SK-N-SH treated with all-trans-retinoic acid at 6 μM for 48 hours (cell line): ENCODE measurements around the gene ZNF350.
"Not testable (repeated sequence)": the region's sequence is repeated elsewhere in the genome, so short reads cannot be mapped to it uniquely, and the experiment has no call there.

Source experiments
- ATAC-seq: fragments of 200-7000 bp; cut with Tn5 transposase; 3 replicates; pipeline ENCODE4 v1.9.1; 2020; ENCODE audit warnings: mild to moderate bottlenecking, moderate library complexity
- ARNTL ChIP-seq: fragments of 450-650 bp; formaldehyde crosslinking; IDR thresholded peaks from 2 replicates; pipeline ENCODE4 v1.5.0; 2020; ENCODE audit warnings: low read depth, mild to moderate bottlenecking, moderate library complexity, borderline replicate concordance
- BACH2 ChIP-seq: fragments of 250-450 bp; sonication (Bioruptor Pico); IDR thresholded peaks from 2 replicates; pipeline ENCODE4 v1.9.0; 2021; ENCODE audit warnings: mild to moderate bottlenecking, borderline replicate concordance
- CREB5 ChIP-seq: fragments of 250-450 bp; sonication (Bioruptor Pico); IDR thresholded peaks from 2 replicates; pipeline ENCODE4 v1.5.1; 2020; ENCODE audit warnings: low read depth, mild to moderate bottlenecking, moderate library complexity
- CSRNP3 ChIP-seq: fragments of 250-450 bp; sonication (Bioruptor Pico); IDR thresholded peaks from 2 replicates; pipeline ENCODE4 v1.5.1; 2021; ENCODE audit warnings: mild to moderate bottlenecking, moderate library complexity
- RARB ChIP-seq: fragments of 250-450 bp; sonication (Bioruptor Pico); IDR thresholded peaks from 2 replicates; pipeline ENCODE4 v1.8.0; 2021; ENCODE audit warnings: mild to moderate bottlenecking, moderate library complexity
- SNAI2 ChIP-seq: fragments of 250-450 bp; sonication (Bioruptor Pico); IDR thresholded peaks from 2 replicates; pipeline ENCODE4 v1.5.0; 2020; ENCODE audit warnings: mild to moderate bottlenecking, moderate library complexity
- TCF4 ChIP-seq: fragments of 250-450 bp; sonication (Bioruptor Pico); IDR thresholded peaks from 2 replicates; pipeline ENCODE4 v1.8.0; 2021; ENCODE audit warnings: mild to moderate bottlenecking, moderate library complexity, borderline replicate concordance
- TOX ChIP-seq: fragments of 250-450 bp; sonication (Bioruptor Pico); IDR thresholded peaks from 2 replicates; pipeline ENCODE4 v1.8.0; 2021; ENCODE audit warnings: mild to moderate bottlenecking, moderate library complexity, borderline replicate concordance
- TSHZ2 ChIP-seq: fragments of 250-450 bp; sonication (Bioruptor Pico); IDR thresholded peaks from 2 replicates; pipeline ENCODE4 v1.5.0; 2020; ENCODE audit warnings: mild to moderate bottlenecking, moderate library complexity
- ZFP3 ChIP-seq: fragments of 250-450 bp; sonication (Bioruptor Pico); IDR thresholded peaks from 2 replicates; pipeline ENCODE4 v1.5.0; 2020; ENCODE audit warnings: mild to moderate bottlenecking, moderate library complexity
- ZFP30 ChIP-seq: fragments of 450-650 bp; formaldehyde crosslinking; IDR thresholded peaks from 2 replicates; pipeline ENCODE4 v1.5.0; 2022; ENCODE audit warnings: mild to moderate bottlenecking, moderate library complexity
- ZNF70 ChIP-seq: fragments of 450-650 bp; formaldehyde crosslinking; IDR thresholded peaks from 2 replicates; pipeline ENCODE4 v1.5.0; 2020; ENCODE audit warnings: mild to moderate bottlenecking, moderate library complexity
- ZNF8 ChIP-seq: fragments of 450-650 bp; formaldehyde crosslinking; IDR thresholded peaks from 2 replicates; pipeline ENCODE4 v1.5.0; 2020; ENCODE audit warnings: mild to moderate bottlenecking, moderate library complexity

Gene ZNF350

GRCh38 chr19:51965583-51965982, 21.1 kb downstream of the ZNF350 start (continued):
- TF ChIP-seq CREB5 (CRISPR knock-in tag) (no peak), BACH2 (CRISPR knock-in tag) (no peak)

DNA sequence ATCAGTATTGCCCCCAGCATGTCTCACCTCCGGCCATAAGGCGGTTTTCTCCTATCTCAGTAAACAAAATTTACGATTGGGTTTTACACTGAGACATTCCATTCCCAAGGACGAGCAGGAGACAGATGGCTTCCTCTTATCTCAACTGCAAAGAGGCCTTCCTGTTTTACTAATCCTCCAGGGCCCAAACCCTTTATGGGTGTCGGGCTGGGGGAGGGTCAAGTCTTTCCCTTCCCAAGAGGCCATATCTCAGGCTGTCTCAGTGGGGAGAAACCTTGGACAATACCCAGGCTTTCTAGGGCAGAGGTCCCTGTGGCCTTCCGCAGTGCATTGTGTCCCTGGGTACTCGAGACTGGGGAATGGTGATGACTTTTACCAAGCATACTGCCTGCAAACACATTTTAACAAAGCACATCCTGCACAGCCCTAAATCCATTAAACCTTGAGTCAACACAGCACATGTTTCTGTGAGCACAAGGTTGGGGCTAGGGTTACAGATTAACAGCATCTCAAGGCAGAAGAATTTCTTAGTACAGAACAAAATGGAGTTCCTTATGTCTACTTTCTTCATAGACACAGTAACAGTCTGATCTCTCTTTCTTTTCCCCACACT, 25.9 kb downstream of the ZNF350 start:
- not testable (repeated sequence) for ATAC-seq

GRCh38 chr19:51959791-51960190, 26.8 kb downstream of the ZNF350 start:
- no peak for ATAC-seq
- TF ChIP-seq RARB (no peak), TOX (CRISPR knock-in tag) (no peak), CREB5 (CRISPR knock-in tag) (no peak), TSHZ2 (no peak), ARNTL (CRISPR knock-in tag) (no peak), BACH2 (CRISPR knock-in tag) (no peak)

- ATAC-seq = not testable (repeated sequence)
Measured at GRCh38 chr19:51957846-51958245, 28.8 kb downstream of the ZNF350 start.

- no peak for TF ChIP-seq ZNF8
- TF ChIP-seq BACH2 (CRISPR knock-in tag) = no peak
- TF ChIP-seq CREB5 (CRISPR knock-in tag) = no peak
- ATAC-seq = no peak
Measured at GRCh38 chr19:51948975-51949374, 37.7 kb downstream of the ZNF350 start.

DNA sequence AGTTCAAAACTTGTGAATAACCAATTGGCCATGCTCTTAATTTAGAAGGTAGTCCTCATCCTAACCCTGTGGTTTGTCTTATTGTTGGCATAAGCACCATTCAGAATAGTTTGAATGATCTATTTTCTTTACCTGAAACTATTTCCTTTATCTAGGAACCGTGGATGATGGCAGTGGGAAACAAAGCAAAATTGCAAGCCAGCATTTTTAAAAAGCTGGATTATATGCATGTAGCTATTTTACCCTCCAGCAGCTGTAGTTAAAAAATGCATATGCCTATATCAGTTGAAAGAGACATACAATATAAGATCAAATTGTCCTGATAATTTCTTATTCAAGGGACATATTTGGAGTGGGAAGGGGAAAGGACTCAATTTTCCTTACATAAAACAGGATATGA, 40.0 kb downstream of the ZNF350 start:
- no peak for ATAC-seq

GRCh38 chr19:51944798-51945552, 41.7 kb downstream of the ZNF350 start:
- ATAC-seq = no peak

More for the DNA sequence above, 40.0 kb downstream of the ZNF350 start:
- TF ChIP-seq ZFP30 (CRISPR knock-in tag) = no peak
- TF ChIP-seq, all 23 proteins: peak for 0

More at GRCh38 chr19:51944798-51945552, 41.7 kb downstream of the ZNF350 start:
- TF ChIP-seq TSHZ2 (no peak), ZNF70 (no peak), CREB5 (CRISPR knock-in tag) (no peak), SNAI2 (no peak), ZFP3 (CRISPR knock-in tag) (no peak), TCF4 (CRISPR knock-in tag) (no peak), CSRNP3 (CRISPR knock-in tag) (no peak), TOX (CRISPR knock-in tag) (no peak)
